OCI-M2 (cell line): ENCODE measurements around the gene REST.

ENCODE experiments used
- DNase-seq: peaks from one replicate; lab custom pipeline; 2025; ENCODE audit not compliant: unreplicated experiment; lab: John Stamatoyannopoulos, UW

Gene REST

GRCh38 chr4:56976837-56977320, 69.2 kb downstream of the REST start:
- no peak for DNase-seq

- peak; percentile 74 for DNase-seq
These were observed 69.8 kb downstream of the REST start, which contains the start of gene NOA1 for GRCh38 chr4:56977321-56978012. Gene NOA1 (minus strand): TSS chr4:56977606. CDS start chr4:56977585, 21 bp downstream.

- DNase-seq: peak; percentile 50
These were observed 71.1 kb downstream of the REST start, which contains the start of gene POLR2B for GRCh38 chr4:56978750-56979303. Gene POLR2B (plus strand): TSS chr4:56978896. CDS start chr4:56978986, 90 bp downstream.

- no peak for DNase-seq
These were observed 71.8 kb downstream of the REST start for GRCh38 chr4:56979421-56980072.

GRCh38 chr4:56981795-56982201, 74.1 kb downstream of the REST start:
- no peak for DNase-seq

- no peak for DNase-seq
These were observed 78.5 kb downstream of the REST start for GRCh38 chr4:56986192-56986591.

- DNase-seq: no peak
These were observed 79.3 kb downstream of the REST start for GRCh38 chr4:56986952-56987351.

- DNase-seq: no peak
These were observed 82.6 kb downstream of the REST start for GRCh38 chr4:56990109-56990905.

- no peak for DNase-seq
These were observed 87.8 kb downstream of the REST start for GRCh38 chr4:56995525-56995924.

- no peak for DNase-seq
These were observed 92.1 kb downstream of the REST start for GRCh38 chr4:56999751-57000150.

GRCh38 chr4:57013543-57014120, 105.9 kb downstream of the REST start:
- no peak for DNase-seq
